GM19395 (cell line): Measurements from ENCODE around the gene SEC16B.

Source experiments
- ATAC-seq: cut with Tn5 transposase; IDR thresholded peaks from one replicate; pipeline ENCODE4 v1.9.1; 2021; ENCODE audit warnings: mild to moderate bottlenecking, moderate library complexity; ENCODE audit not compliant: unreplicated experiment

SEC16B gene

GRCh38 chr1:177944016-177944949, 25.6 kb downstream of the SEC16B start:
- ATAC-seq, result no peak

GRCh38 chr1:177941976-177942375, 27.9 kb downstream of the SEC16B start:
- no peak for ATAC-seq

- no peak for ATAC-seq
Measured at GRCh38 chr1:177940682-177941081, 29.2 kb downstream of the SEC16B start.

GRCh38 chr1:177937931-177938330, 31.9 kb downstream of the SEC16B start:
- no peak for ATAC-seq

GRCh38 chr1:177937174-177937770, 32.6 kb downstream of the SEC16B start:
- no peak for ATAC-seq

GRCh38 chr1:177935638-177936415, 34.0 kb downstream of the SEC16B start:
- ATAC-seq, result no peak

- no peak for ATAC-seq
Measured at GRCh38 chr1:177934927-177935326, 34.9 kb downstream of the SEC16B start.

GRCh38 chr1:177934461-177934860, 35.4 kb downstream of the SEC16B start:
- ATAC-seq, result no peak

- ATAC-seq, result no peak
Measured at GRCh38 chr1:177933881-177934280, 36.0 kb downstream of the SEC16B start.

GRCh38 chr1:177932123-177932522, 37.7 kb downstream of the SEC16B start:
- ATAC-seq, result no peak

- ATAC-seq, result no peak
Measured at GRCh38 chr1:177928952-177929351, 40.9 kb downstream of the SEC16B start.

- ATAC-seq, result no peak
Measured at GRCh38 chr1:177928194-177928593, 41.7 kb downstream of the SEC16B start.

- no peak for ATAC-seq
Measured at GRCh38 chr1:177927021-177927596, 42.7 kb downstream of the SEC16B start.

GRCh38 chr1:177926201-177926600, 43.7 kb downstream of the SEC16B start:
- ATAC-seq, result no peak

- no peak for ATAC-seq
Measured at GRCh38 chr1:177925006-177925405, 44.9 kb downstream of the SEC16B start.

GRCh38 chr1:177923441-177923840, 46.4 kb downstream of the SEC16B start:
- no peak for ATAC-seq

- ATAC-seq, result no peak
Measured at GRCh38 chr1:177922209-177922608, 47.6 kb downstream of the SEC16B start.

- no peak for ATAC-seq
Measured at GRCh38 chr1:177921590-177921989, 48.3 kb downstream of the SEC16B start.

GRCh38 chr1:177920091-177920490, 49.8 kb downstream of the SEC16B start:
- no peak for ATAC-seq

- ATAC-seq, result no peak
Measured at GRCh38 chr1:177915641-177916040, 54.2 kb downstream of the SEC16B start.

- ATAC-seq, result no peak
Measured at GRCh38 chr1:177914603-177915002, 55.3 kb downstream of the SEC16B start.
